Activated T-helper 1 cell treated with anti-CD3 and anti-CD28 coated beads, Interleukin-2, amount 50 U/mL, for 16 hours (primary cell): ENCODE measurements around the gene CFAP45.

Source experiments
- DNase-seq, 2 donors: peaks; one replicate each; pipeline ENCODE4 v3.0.0-alpha.2; 2020; ENCODE audit warnings: low read depth in 1 of 2, low spot score in 1 of 2

CFAP45 gene

GRCh38 chr1:159900086-159900680, at the start of gene CFAP45:
Gene CFAP45, minus strand, starts transcription at chr1:159900165. Its CDS starts 67 bp downstream, at chr1:159900098.
- no peak for DNase-seq

GRCh38 chr1:159949123-159949522, 49.2 kb upstream of the CFAP45 start:
- DNase-seq = no peak

GRCh38 chr1:159947942-159948341, 48.0 kb upstream of the CFAP45 start:
- no peak for DNase-seq

- DNase-seq = no peak
Observed at GRCh38 chr1:159946242-159947187, 46.5 kb upstream of the CFAP45 start.

- DNase-seq = peak; percentile 32 to 61
Observed at GRCh38 chr1:159945483-159946241, 45.7 kb upstream of the CFAP45 start, which contains the start of gene IGSF9. Gene IGSF9, minus strand, starts transcription at chr1:159945613. Its CDS starts 2,159 bp downstream, at chr1:159943454.

GRCh38 chr1:159944623-159945455, 44.9 kb upstream of the CFAP45 start:
- no peak for DNase-seq

- DNase-seq = no peak
Observed at GRCh38 chr1:159943908-159944622, 44.1 kb upstream of the CFAP45 start.

- no peak for DNase-seq
Observed at GRCh38 chr1:159943278-159943640, 43.3 kb upstream of the CFAP45 start.

GRCh38 chr1:159942632-159943277, 42.8 kb upstream of the CFAP45 start:
- DNase-seq = no peak

- DNase-seq = no peak
Observed at GRCh38 chr1:159941591-159942560, 41.9 kb upstream of the CFAP45 start.

- DNase-seq = no peak
Observed at GRCh38 chr1:159941141-159941540, 41.2 kb upstream of the CFAP45 start.

GRCh38 chr1:159940006-159940620, 40.1 kb upstream of the CFAP45 start:
- DNase-seq = no peak

GRCh38 chr1:159939678-159940002, 39.7 kb upstream of the CFAP45 start:
- DNase-seq = no peak

GRCh38 chr1:159938905-159939677, 39.1 kb upstream of the CFAP45 start:
- DNase-seq = no peak

GRCh38 chr1:159938211-159938852, 38.4 kb upstream of the CFAP45 start:
- no peak for DNase-seq

- DNase-seq = no peak
Observed at GRCh38 chr1:159937054-159937750, 37.2 kb upstream of the CFAP45 start.
